Right lobe of liver (tissue), 4 donors: ENCODE measurements around the gene UBE2J1.

Experiments used
- POLR2A ChIP-seq: fragments of 450-650 bp; IDR thresholded peaks from one replicate; pipeline ENCODE4 v1.6.1; 2017; ENCODE audit warnings: antibody characterized with exemption, mild to moderate bottlenecking
- TF ChIP-seq, protein P1 (sequence below), 4 donors: fragments of 200-600 bp in 3 of 4; fragments of 450-650 bp in 1 of 4; IDR thresholded peaks; one replicate each; pipeline versions ENCODE4 v1.5.1 to v1.8.0; 2016 to 2022; ENCODE audit warnings: antibody characterized with exemption in 4 of 4, mild to moderate bottlenecking in 2 of 4
- donor health status: DM: no; HTN: no; CAD: no.
- donor health status: DM: no; HTN: no; CAD: no.
- donor health status: DM: no; HTN: yes; CAD: no.

DNA sequence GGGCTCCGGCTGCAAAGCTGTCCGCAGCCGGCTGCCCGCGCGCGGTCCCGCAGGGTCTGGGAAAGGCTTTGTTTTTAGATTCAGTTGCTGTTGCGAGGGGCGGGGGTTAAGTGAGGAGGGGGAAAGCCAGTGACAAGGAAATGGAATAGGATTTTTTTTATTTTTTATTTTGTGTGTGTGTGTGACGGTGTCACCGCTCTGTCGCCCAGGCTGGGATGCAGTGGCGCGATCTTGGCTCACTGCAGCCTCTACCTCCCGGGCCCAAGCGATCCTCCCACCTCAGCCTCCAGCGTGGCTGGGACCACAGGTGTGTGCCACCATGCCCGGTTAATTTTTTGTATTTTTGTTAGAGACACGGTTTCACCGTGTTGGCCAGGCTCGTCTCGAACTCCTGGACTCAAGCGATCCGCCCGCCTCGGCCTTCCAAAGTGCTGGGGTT is 615 bp upstream of the UBE2J1 start:
- TF ChIP-seq, protein P1, sequence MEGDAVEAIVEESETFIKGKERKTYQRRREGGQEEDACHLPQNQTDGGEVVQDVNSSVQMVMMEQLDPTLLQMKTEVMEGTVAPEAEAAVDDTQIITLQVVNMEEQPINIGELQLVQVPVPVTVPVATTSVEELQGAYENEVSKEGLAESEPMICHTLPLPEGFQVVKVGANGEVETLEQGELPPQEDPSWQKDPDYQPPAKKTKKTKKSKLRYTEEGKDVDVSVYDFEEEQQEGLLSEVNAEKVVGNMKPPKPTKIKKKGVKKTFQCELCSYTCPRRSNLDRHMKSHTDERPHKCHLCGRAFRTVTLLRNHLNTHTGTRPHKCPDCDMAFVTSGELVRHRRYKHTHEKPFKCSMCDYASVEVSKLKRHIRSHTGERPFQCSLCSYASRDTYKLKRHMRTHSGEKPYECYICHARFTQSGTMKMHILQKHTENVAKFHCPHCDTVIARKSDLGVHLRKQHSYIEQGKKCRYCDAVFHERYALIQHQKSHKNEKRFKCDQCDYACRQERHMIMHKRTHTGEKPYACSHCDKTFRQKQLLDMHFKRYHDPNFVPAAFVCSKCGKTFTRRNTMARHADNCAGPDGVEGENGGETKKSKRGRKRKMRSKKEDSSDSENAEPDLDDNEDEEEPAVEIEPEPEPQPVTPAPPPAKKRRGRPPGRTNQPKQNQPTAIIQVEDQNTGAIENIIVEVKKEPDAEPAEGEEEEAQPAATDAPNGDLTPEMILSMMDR (IDR thresholded peaks at IDR 0.05) = no peak
- no peak for TF ChIP-seq POLR2A
